ENCODE data around the gene OPTN. TPM values are rescaled to one million over a fixed set of nuclear protein-coding genes. Genes with fewer than 3 reads are reported as not detected.

The OPTN gene
- total and polyA plus RNA-seq, 2 of the 8 experiments (the other 6 are each of a cell fraction or from before 2014, with no cell fraction given) = 4.8 to 20.1 TPM

DNA sequence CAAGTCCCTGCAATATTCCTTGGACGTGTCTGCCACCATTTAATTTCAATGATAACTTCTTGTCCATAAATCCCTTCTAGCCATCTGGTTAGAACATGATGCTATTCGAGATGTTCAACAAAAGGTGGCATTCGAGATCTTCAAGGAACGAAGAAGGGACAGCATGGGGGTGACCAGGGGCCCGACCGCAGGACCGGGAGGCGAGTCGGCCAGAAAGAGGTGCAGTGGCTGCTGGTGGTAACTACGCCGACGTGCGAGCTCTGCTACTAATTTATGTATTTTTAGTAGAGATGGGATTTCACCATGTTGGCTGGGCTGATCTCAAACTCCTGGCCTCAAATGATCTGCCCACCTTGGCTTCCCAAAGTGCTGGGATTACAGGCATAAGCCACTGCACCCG, 4.7 kb downstream of the OPTN start:
- ChIA-PET CTCF (ENCODE audit: partially characterized antibody) (interaction anchor here (0.6 to 1.2 kb wide), 3 partner anchors 9 to 77 kb away, joined by 3 to 4 read pairs (median 3); no protein-coding TSS in a partner anchor), POLR2A (ENCODE audit: partially characterized antibody) (no interaction called here)
- Histone ChIP-seq H3K9me3 (ENCODE audit: insufficient read depth in 2 of 2, low read depth in 1 of 2, low read length in 1 of 2) (no peaks in the 10 kb centered on the region), H3K4me1 (replicated peaks in 1 of 4; ENCODE audit: control insufficient read depth in 3 of 4, insufficient read depth in 4 of 4, low read length in 3 of 4) (peaks cover 0 to 3% (median 2%) of the 10 kb centered on the region in 4 experiments; a peak in 3 of 7 replicates), H3K79me2 (ENCODE audit: control insufficient read depth in 1 of 2, insufficient read depth in 2 of 2, low read length in 2 of 2) (peaks cover 0 to 5% of the 10 kb centered on the region in 2 experiments; a peak in 1 of 4 replicates), H4K20me1 (replicated peaks in 1 of 2; ENCODE audit: control insufficient read depth in 1 of 2, insufficient read depth in 2 of 2, low read length in 2 of 2) (no peaks in the 10 kb centered on the region), H3K27me3 (replicated peaks in 1 of 4; ENCODE audit: control insufficient read depth in 3 of 4, extremely low read depth in 1 of 4, insufficient read depth in 3 of 4, low read length in 3 of 4) (no peaks in the 10 kb centered on the region; a peak in 1 of 7 replicates), H3K56ac (replicated peaks; ENCODE audit: insufficient read length, low read depth, low read length) (no peak overlapping the region), H3K4me2 (ENCODE audit: insufficient read depth in 1 of 2, low read depth in 2 of 2, low read length in 2 of 2) (no peak overlapping the region), H3K4me3 (ENCODE audit: extremely low read depth in 1 of 4, insufficient read depth in 2 of 4, low read depth in 3 of 4, low read length in 4 of 4) (no peak overlapping the region), H3K23me2 (ENCODE audit: low read depth, low read length) (peaks cover 5% of the 10 kb centered on the region), H2BK20ac (ENCODE audit: low read length) (no peak overlapping the region), H2BK12ac (ENCODE audit: low read depth, low read length) (no peak overlapping the region), H4K91ac (replicated peaks; ENCODE audit: insufficient read length, low read length) (no peak overlapping the region), H2AFZ (ENCODE audit: low read length) (no peak overlapping the region), H4K8ac (ENCODE audit: extremely low read depth, insufficient read depth, low read length) (no peak overlapping the region), H2BK120ac (replicated peaks; ENCODE audit: low read depth, low read length) (no peak overlapping the region), H3K14ac (ENCODE audit: insufficient read length) (no peak overlapping the region), H3K4ac (replicated peaks; ENCODE audit: insufficient read length, low read depth, low read length) (no peak overlapping the region), H4K5ac (ENCODE audit: insufficient read length, low read depth, low read length) (no peak overlapping the region), H2BK5ac (ENCODE audit: low read depth, low read length) (no peak overlapping the region), H3K9ac (replicated peaks in 1 of 4; ENCODE audit: extremely low read depth in 1 of 4, low read depth in 3 of 4, low read length in 3 of 4) (no peak overlapping the region), H2BK15ac (ENCODE audit: low read length) (no peak overlapping the region), H3K23ac (ENCODE audit: insufficient read length) (no peak overlapping the region), H3K18ac (ENCODE audit: extremely low read depth, low read length) (no peak overlapping the region), H3K79me1 (ENCODE audit: low read depth, low read length) (no peaks in the 10 kb centered on the region), H2AK5ac (ENCODE audit: low read depth, low read length) (no peak overlapping the region), H3K36me3 (ENCODE audit: control insufficient read depth in 2 of 4, insufficient read depth in 4 of 4, low read length in 3 of 4) (no peaks in the 10 kb centered on the region), H3K27ac (ENCODE audit: low read depth, low read length) (no peak overlapping the region)
- no peak for FAIRE-seq
- TF ChIP-seq MAX (IDR thresholded peaks at IDR 0.05) = no peak
- TF ChIP-seq, protein P1, sequence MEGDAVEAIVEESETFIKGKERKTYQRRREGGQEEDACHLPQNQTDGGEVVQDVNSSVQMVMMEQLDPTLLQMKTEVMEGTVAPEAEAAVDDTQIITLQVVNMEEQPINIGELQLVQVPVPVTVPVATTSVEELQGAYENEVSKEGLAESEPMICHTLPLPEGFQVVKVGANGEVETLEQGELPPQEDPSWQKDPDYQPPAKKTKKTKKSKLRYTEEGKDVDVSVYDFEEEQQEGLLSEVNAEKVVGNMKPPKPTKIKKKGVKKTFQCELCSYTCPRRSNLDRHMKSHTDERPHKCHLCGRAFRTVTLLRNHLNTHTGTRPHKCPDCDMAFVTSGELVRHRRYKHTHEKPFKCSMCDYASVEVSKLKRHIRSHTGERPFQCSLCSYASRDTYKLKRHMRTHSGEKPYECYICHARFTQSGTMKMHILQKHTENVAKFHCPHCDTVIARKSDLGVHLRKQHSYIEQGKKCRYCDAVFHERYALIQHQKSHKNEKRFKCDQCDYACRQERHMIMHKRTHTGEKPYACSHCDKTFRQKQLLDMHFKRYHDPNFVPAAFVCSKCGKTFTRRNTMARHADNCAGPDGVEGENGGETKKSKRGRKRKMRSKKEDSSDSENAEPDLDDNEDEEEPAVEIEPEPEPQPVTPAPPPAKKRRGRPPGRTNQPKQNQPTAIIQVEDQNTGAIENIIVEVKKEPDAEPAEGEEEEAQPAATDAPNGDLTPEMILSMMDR (IDR thresholded peaks at IDR 0.05; ENCODE audit: control extremely low read depth in 1 of 3, insufficient read depth in 1 of 3, low read depth in 1 of 3, low read length in 3 of 3) = peak in 1 of 3 experiments; percentile 10; a peak in 1 of 4 replicates
- 89% methylated on average over 14 of the region's 14 CpGs; no CpG with 5 or more reads in 1 of the 2 experiments for WGBS, 2 experiments (ENCODE audit: extremely low coverage in 1 of 2, insufficient coverage in 1 of 2, insufficient read length in 1 of 2, insufficient replicate concordance in 2 of 2, low coverage in 1 of 2, low lambda C conversion rate in 2 of 2, missing lambda C conversion rate in 1 of 2)
- no peak for DNase-seq (ENCODE audit: low read depth in 1 of 2, low spot score in 2 of 2)

Measured in H1 (cell line).